ENCODE results near the gene PSG7.
"Not testable (repeated sequence)": the region's sequence is repeated elsewhere in the genome, so short reads cannot be mapped to it uniquely, and the experiment has no call there.

GRCh38 chr19:42899674-42900073 is 37.3 kb downstream of the PSG7 start:
- not testable (repeated sequence) for TF ChIP-seq CTCF, POLR2A (IDR thresholded peaks at IDR 0.05)

Measured in thyroid gland (tissue), 4 donors.